Calu3 (cell line): ENCODE data around the gene UTS2B. TPM values are rescaled to one million over a fixed set of nuclear protein-coding genes. Genes with fewer than 3 reads are reported as not detected.
A peak's percentile ranks its signal among the peaks of the same experiment; 100 is the strongest.

ENCODE experiments used
- BruUV-seq: library from RNA; stranded (reverse); fragments of 400-500 nt; replicated peaks from 2 replicates; lab custom pipeline; 2021; lab: Mats Ljungman, UMichigan
- CTCF ChIA-PET: fragments of 300-600 bp; sonication (Branson Sonifier 250); formaldehyde crosslinking; loops from one replicate; lab custom pipeline; 2022; ENCODE audit warnings: antibody characterized with exemption; lab: Charles Lee
- DNase-seq: peaks from one replicate; pipeline ENCODE4 v3.0.0; 2022
- H3K27ac Mint-ChIP-seq: one replicate; pipeline ENCODE4 v1.8.0; 2022; ENCODE audit warnings: mixed read lengths; ENCODE audit not compliant: unreplicated experiment
- H3K27me3 Mint-ChIP-seq: one replicate; pipeline ENCODE4 v1.8.0; 2022; ENCODE audit warnings: mixed read lengths; ENCODE audit not compliant: unreplicated experiment
- H3K36me3 Mint-ChIP-seq: one replicate; pipeline ENCODE4 v1.8.0; 2022; ENCODE audit warnings: mild to moderate bottlenecking, moderate library complexity, mixed read lengths; ENCODE audit not compliant: insufficient read depth, unreplicated experiment
- H3K4me1 Mint-ChIP-seq: one replicate; pipeline ENCODE4 v1.8.0; 2022; ENCODE audit warnings: mild to moderate bottlenecking, low read depth, mixed read lengths; ENCODE audit not compliant: unreplicated experiment
- H3K4me3 Mint-ChIP-seq: one replicate; pipeline ENCODE4 v1.8.0; 2022; ENCODE audit warnings: mild to moderate bottlenecking, low read depth, moderate library complexity, mixed read lengths; ENCODE audit not compliant: unreplicated experiment
- H3K9me3 Mint-ChIP-seq: one replicate; pipeline ENCODE4 v1.8.0; 2022; ENCODE audit warnings: low read depth, mixed read lengths; ENCODE audit not compliant: unreplicated experiment
- CTCF ChIP-seq: fragments of 200-600 bp; IDR thresholded peaks from one replicate; pipeline ENCODE4 v1.8.0; 2022; ENCODE audit warnings: antibody characterized with exemption; ENCODE audit not compliant: unreplicated experiment
- intact Hi-C: fragments of 100-400 bp; cut with micrococcal nuclease; formaldehyde crosslinking; loops from one replicate; pipeline ENCODE4 v1.10.0; 2022; ENCODE audit not compliant: unreplicated experiment
- total RNA-seq: library from RNA; stranded (reverse); gene quantifications from 2 replicates; pipeline ENCODE4 v1.2.3, GENCODE V29; 2022

Gene UTS2B
- total RNA-seq, 1 experiment from 2014 or later: 1.5 TPM

GRCh38 chr3:191357909-191358308 lies 27.6 kb upstream of the UTS2B start:
- Mint-ChIP-seq H3K4me1 (peaks cover 59% of the 10 kb centered on the region), H3K4me3 (no peak overlapping the region), H3K27me3 (no peaks in the 10 kb centered on the region), H3K36me3 (peaks cover 35% of the 10 kb centered on the region), H3K9me3 (no peaks in the 10 kb centered on the region), H3K27ac (peak overlapping the region; percentile 76)
- no TSS peak for BruUV-seq
- DNase-seq: no peak
- TF ChIP-seq CTCF: no peak
- CTCF ChIA-PET: interaction anchor here (1.1 to 1.4 kb wide), 2 partner anchors 13 to 19 kb away, joined by 3 to 4 read pairs; no protein-coding TSS in a partner anchor
- intact Hi-C loops: loop anchor here (10.0 kb wide), 1 partner anchor 113 kb away; no protein-coding TSS in a partner anchor

- Mint-ChIP-seq H3K36me3 (peaks cover 29% of the 10 kb centered on the region), H3K27me3 (no peaks in the 10 kb centered on the region), H3K4me1 (peaks cover 48% of the 10 kb centered on the region), H3K9me3 (no peaks in the 10 kb centered on the region), H3K27ac (peak overlapping the region; percentile 76), H3K4me3 (peak overlapping the region; percentile 58)
- CTCF ChIA-PET: interaction anchor here (0.6 to 1.4 kb wide), 6 partner anchors 12 to 940 kb away, joined by 3 to 4 read pairs (median 3); no protein-coding TSS in a partner anchor
- intact Hi-C loops: loop anchor here (1.0 to 10.0 kb wide), 2 partner anchors 26 to 112 kb away; no protein-coding TSS in a partner anchor
- TF ChIP-seq CTCF: no peak
- no TSS peak for BruUV-seq
- peak; percentile 68 for DNase-seq
Observed at GRCh38 chr3:191356631-191357439, 26.5 kb upstream of the UTS2B start.

GRCh38 chr3:191355406-191355805 lies 25.1 kb upstream of the UTS2B start:
- peaks cover 34% of the 10 kb centered on the region for H3K4me1 Mint-ChIP-seq
- peaks cover 18% of the 10 kb centered on the region for H3K36me3 Mint-ChIP-seq
- peak overlapping the region; percentile 58 for H3K4me3 Mint-ChIP-seq
- intact Hi-C loops: loop anchor here (10.0 kb wide), 1 partner anchor 111 kb away; no protein-coding TSS in a partner anchor
- no peaks in the 10 kb centered on the region for H3K9me3 Mint-ChIP-seq
- CTCF ChIA-PET: interaction anchor here (0.7 to 1.6 kb wide), 2 partner anchors 22 to 38 kb away, joined by 3 to 4 read pairs; no protein-coding TSS in a partner anchor
- no peak for TF ChIP-seq CTCF
- no TSS peak for BruUV-seq
- no peak for DNase-seq
- no peaks in the 10 kb centered on the region for H3K27me3 Mint-ChIP-seq
- H3K27ac Mint-ChIP-seq: peak overlapping the region; percentile 76

- Mint-ChIP-seq H3K4me3 (no peak overlapping the region), H3K9me3 (no peaks in the 10 kb centered on the region), H3K27ac (no peak overlapping the region), H3K27me3 (no peaks in the 10 kb centered on the region), H3K36me3 (peaks cover 5% of the 10 kb centered on the region), H3K4me1 (peaks cover 13% of the 10 kb centered on the region)
- TF ChIP-seq CTCF: no peak
- CTCF ChIA-PET: interaction anchor here (0.8 kb wide), 1 partner anchor 17 kb away, joined by 4 read pairs; no protein-coding TSS in a partner anchor
- intact Hi-C loops: loop anchor here (1.0 to 10.0 kb wide), 2 partner anchors 23 to 108 kb away; partner anchors contain the start of gene UTS2B
- BruUV-seq: TSS peak; percentile 49
- peak; percentile 16 for DNase-seq
Observed at GRCh38 chr3:191353022-191353777, 22.9 kb upstream of the UTS2B start.
